ENCODE data around the gene GALNT1. TPM values are rescaled to one million over a fixed set of nuclear protein-coding genes. Genes with fewer than 3 reads are reported as not detected.

GALNT1 gene
- total RNA-seq, 2 donors from 2014 or later, result 27.0 to 37.2 TPM

- no peak overlapping the region for H3K27ac ChIP-seq
- 83 to 88% methylated on average over 8 of the region's 8 CpGs for WGBS, 2 donors
- intact Hi-C loops (cut with DNase I), result no loop called here
Observed at GRCh38 chr18:35577045-35577848, 4.3 kb upstream of the GALNT1 start.

GRCh38 chr18:35578481-35578880, 3.1 kb upstream of the GALNT1 start:
- peaks cover 13% of the 10 kb centered on the region for H3K4me1 ChIP-seq
- whole genome bisulfite sequencing, 2 donors, result 37 to 38% methylated on average over 1 of the region's 1 CpG
- no peaks in the 10 kb centered on the region for H3K27me3 ChIP-seq
- intact Hi-C loops (cut with DNase I), result no loop called here
- no peak overlapping the region for H3K4me3 ChIP-seq
- no peaks in the 10 kb centered on the region for H3K36me3 ChIP-seq (replicated peaks in 1 of 2; ENCODE audit: insufficient read depth in 1 of 2, low read depth in 2 of 2)
- TF ChIP-seq CTCF (IDR thresholded peaks at IDR 0.05) (no peak), POLR2A (IDR thresholded peaks at IDR 0.05) (no peak)
- no peak overlapping the region for H3K27ac ChIP-seq
- no peak for DNase-seq
- H3K9me3 ChIP-seq, result no peaks in the 10 kb centered on the region
- no peak for ATAC-seq

More at GRCh38 chr18:35577045-35577848, 4.3 kb upstream of the GALNT1 start:
- H3K4me1 ChIP-seq, result peaks cover under 1% of the 10 kb centered on the region
- DNase-seq (no peak), ATAC-seq (no peak)
- TF ChIP-seq POLR2A (IDR thresholded peaks at IDR 0.05), result no peak
- TF ChIP-seq CTCF (IDR thresholded peaks at IDR 0.05), result no peak
- no peak overlapping the region for H3K4me3 ChIP-seq
- no peaks in the 10 kb centered on the region for H3K27me3 ChIP-seq
- H3K36me3 ChIP-seq (replicated peaks in 1 of 2; ENCODE audit: insufficient read depth in 1 of 2, low read depth in 2 of 2), result no peaks in the 10 kb centered on the region
- H3K9me3 ChIP-seq, result no peaks in the 10 kb centered on the region

- no peak for TF ChIP-seq CTCF (IDR thresholded peaks at IDR 0.05)
- no peak for TF ChIP-seq POLR2A (IDR thresholded peaks at IDR 0.05)
- no peak overlapping the region for H3K27ac ChIP-seq
Observed at GRCh38 chr18:35578936-35579335, 2.6 kb upstream of the GALNT1 start.

GRCh38 chr18:35580701-35581539, 620 bp upstream of the GALNT1 start:
- WGBS, 2 donors, result 0 to 3% methylated on average over 2 to 64 of the region's 96 CpGs

More at GRCh38 chr18:35578936-35579335, 2.6 kb upstream of the GALNT1 start:
- no peak for DNase-seq
- Histone ChIP-seq H3K4me1 (peaks cover 14% of the 10 kb centered on the region), H3K27me3 (no peaks in the 10 kb centered on the region), H3K36me3 (replicated peaks in 1 of 2; ENCODE audit: insufficient read depth in 1 of 2, low read depth in 2 of 2) (no peaks in the 10 kb centered on the region), H3K4me3 (no peak overlapping the region), H3K9me3 (no peaks in the 10 kb centered on the region)
- WGBS, 2 donors, result 83 to 85% methylated on average over 4 of the region's 4 CpGs
- ATAC-seq, result no peak
- intact Hi-C loops (cut with DNase I), result no loop called here

More at GRCh38 chr18:35580701-35581539, 620 bp upstream of the GALNT1 start:
- no peaks in the 10 kb centered on the region for H3K36me3 ChIP-seq (replicated peaks in 1 of 2; ENCODE audit: insufficient read depth in 1 of 2, low read depth in 2 of 2)
- no peaks in the 10 kb centered on the region for H3K9me3 ChIP-seq
- H3K27me3 ChIP-seq, result no peaks in the 10 kb centered on the region
- intact Hi-C loops (cut with DNase I), result no loop called here
- peak; percentile 76 for ATAC-seq
- peak; percentile 52 to 66 (median 59) for DNase-seq
- TF ChIP-seq CTCF (IDR thresholded peaks at IDR 0.05) (no peak), POLR2A (IDR thresholded peaks at IDR 0.05) (peak in 2 of 3 donors; percentile 35 to 52)
- H3K4me3 ChIP-seq, result peak overlapping the region; percentile 17 to 48
- peak overlapping the region; percentile 88 to 95 (median 94) for H3K27ac ChIP-seq
- H3K4me1 ChIP-seq, result peaks cover 14% of the 10 kb centered on the region
